M059J (cell line): ENCODE data around the gene OR51G2. TPM values are rescaled to one million over a fixed set of nuclear protein-coding genes. Genes with fewer than 3 reads are reported as not detected.
"Not testable (repeated sequence)": the region's sequence is repeated elsewhere in the genome, so short reads cannot be mapped to it uniquely, and the experiment has no call there.

Experiments used
- DNase-seq: peaks from one replicate; pipeline ENCODE4 v3.0.0-alpha.2; 2012; ENCODE audit warnings: low read depth
- total RNA-seq: library from RNA; depleted of rRNA; stranded (reverse); fragments of >200 nt; shearing (Covaris generic); gene quantifications from 2 replicates; pipeline ENCODE4 v1.2.3, GENCODE V29; 2014; rRNA removed

Gene OR51G2
- total RNA-seq = not detected in 2 replicates

- no peak for DNase-seq
These were observed at the start of gene OR51G2 for GRCh38 chr11:4919250-4919649. TSS of gene OR51G2 (minus strand) at chr11:4919350. CDS start at chr11:4915663, 3,687 bp downstream.

GRCh38 chr11:4962816-4963215, 43.7 kb upstream of the OR51G2 start:
- no peak for DNase-seq

GRCh38 chr11:4960877-4961276, 41.7 kb upstream of the OR51G2 start:
- no peak for DNase-seq

DNA sequence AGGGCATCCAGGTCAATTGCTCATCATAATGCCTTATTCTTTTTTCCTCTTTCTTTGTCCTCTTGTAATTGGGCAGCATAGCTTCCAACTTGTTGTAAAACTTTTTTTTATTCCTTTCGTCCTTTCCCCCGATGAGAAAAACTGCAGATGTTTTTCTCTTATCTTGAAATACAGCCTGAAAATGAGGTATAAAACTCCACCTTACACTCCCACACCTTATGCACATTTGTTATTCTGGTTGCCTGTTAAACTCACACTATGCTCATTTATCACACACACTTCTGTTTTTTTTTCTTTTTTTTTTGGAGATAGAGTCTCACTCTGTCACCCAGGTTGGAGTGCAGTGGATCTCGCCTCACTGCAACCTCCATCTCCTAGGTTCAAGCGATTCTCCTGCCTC, 38.2 kb upstream of the OR51G2 start:
- no peak for DNase-seq

DNA sequence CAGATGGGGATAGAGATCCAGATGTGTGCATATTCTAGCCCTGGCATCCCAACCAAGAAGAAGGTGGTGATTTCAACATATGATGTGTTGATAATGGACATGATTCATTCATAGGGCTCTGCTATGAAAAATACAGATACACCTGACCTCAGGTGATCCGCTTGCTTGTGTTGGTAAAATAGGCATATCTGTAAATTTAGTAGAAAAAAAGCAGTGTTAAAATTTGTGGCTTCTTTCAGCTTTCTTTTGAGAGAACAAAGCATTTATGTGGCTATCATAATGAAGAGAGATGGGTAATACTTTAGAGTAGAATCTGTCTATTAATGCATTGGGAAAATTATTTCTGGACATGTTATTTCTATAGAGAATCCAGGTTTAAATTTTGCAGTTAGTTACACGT, 36.5 kb upstream of the OR51G2 start, which contains the start of gene OR51A2:
Gene OR51A2, minus strand, starts transcription at position 101 of the 400 bp plus-strand sequence. Its CDS starts 0 bp downstream, at position 101.
- DNase-seq = not testable (repeated sequence)

DNA sequence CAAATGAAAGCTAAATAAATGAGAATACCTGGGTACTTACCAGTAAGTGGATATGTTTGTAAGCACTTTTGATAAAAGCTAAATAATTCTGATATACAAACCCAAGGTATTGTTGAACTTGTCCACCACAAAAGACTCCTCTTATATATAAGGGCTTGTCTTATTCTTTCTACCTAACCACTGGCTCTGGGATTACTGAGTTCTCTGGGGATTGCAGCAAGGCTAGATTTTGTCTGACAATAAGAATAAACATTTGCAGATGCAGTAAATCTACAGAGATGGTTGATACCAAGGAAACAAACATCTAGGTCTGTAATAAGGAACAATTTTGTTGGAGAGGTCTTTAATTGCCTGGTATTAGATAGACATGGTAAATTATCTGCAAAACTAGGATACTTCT, 28.4 kb upstream of the OR51G2 start, which contains the start of gene OR51A4:
Gene OR51A4, minus strand, starts transcription at position 101 of the 400 bp plus-strand sequence. CDS start 505 bp downstream, outside the sequence.
- DNase-seq = no peak

DNA sequence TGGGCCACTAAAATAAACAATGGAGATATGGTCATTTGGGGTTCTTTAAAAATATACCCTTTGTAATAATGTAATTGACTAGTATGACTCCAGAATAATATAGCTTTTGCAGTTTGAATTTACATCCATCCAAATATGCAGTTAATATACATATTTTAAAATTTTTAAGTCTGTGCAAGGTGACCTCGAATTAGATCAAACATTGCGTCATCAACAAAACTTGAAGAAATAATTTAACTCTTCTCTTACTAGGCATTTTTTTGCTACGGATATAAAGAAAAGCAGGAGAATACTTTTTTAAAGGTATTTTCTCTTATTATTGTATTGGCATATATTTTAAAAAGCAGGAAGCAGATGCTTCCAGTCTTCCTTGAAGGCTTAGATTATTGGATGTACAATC, 17.6 kb upstream of the OR51G2 start:
- no peak for DNase-seq

GRCh38 chr11:4932751-4933150, 13.6 kb upstream of the OR51G2 start:
- DNase-seq = no peak

GRCh38 chr11:4926608-4927007, 7.5 kb upstream of the OR51G2 start:
- no peak for DNase-seq

- no peak for DNase-seq
These were observed 5.1 kb upstream of the OR51G2 start, which contains the start of gene OR51G1 for GRCh38 chr11:4924239-4924638. TSS of gene OR51G1 (minus strand) at chr11:4924339. CDS start at chr11:4924339, 0 bp downstream.

GRCh38 chr11:4922304-4922703, 3.2 kb upstream of the OR51G2 start:
- no peak for DNase-seq

GRCh38 chr11:4921796-4922195, 2.6 kb upstream of the OR51G2 start:
- DNase-seq = no peak

DNA sequence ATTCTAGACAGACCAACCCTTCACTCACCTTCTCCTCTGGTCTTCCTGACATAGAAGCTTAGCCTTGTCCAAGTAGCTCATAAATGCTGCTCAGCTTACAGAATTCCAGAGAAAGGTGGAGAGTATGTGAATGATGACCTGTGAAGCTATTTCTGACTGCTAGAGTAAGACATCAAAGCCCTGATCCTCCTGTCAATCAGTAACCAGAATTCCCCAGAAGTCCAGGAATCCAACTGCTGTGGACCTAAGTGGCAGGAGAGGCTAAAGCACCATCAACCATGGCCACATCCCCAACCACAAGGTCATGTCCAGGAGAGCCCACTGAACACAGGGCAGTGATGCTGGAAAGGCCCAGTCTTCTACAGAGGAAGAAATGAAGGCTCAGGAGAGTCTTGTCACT, 2.6 kb downstream of the OR51G2 start:
- DNase-seq = no peak

- DNase-seq = no peak
These were observed 15.7 kb downstream of the OR51G2 start, which contains the start of gene OR51A7 for GRCh38 chr11:4903484-4903883. TSS of gene OR51A7 (plus strand) at chr11:4903783. CDS start at chr11:4907370, 3,587 bp downstream.

DNA sequence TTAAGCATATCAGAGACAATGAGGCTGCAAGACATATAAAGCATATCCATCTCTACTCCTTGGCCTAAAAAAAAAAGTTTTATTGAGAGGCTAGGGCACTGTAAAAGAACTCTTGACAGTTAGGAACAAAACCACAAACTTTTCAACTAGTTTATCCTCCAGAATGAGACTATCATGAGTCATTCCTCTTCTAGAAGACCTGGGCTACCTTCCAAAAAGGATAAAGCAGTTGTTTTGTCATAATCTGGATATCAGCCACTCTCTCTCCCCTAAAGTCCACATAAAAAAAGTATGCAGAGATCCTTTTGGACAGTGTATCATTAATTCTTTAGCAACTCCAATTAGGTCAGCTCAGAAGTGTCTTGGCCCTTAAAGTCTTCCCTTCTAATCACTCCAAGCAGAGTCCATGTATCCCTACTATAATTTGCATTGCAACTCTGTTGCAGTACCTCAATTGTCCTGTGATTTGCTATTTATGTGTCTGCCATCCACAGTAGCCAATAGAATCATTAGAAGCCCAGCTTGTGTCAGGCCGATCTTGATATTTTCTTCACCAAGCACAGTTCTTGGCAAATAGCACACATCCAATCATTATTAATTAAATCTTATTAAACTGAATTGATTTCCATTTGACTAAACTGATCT, 27.0 kb downstream of the OR51G2 start:
- DNase-seq = peak; percentile 93

GRCh38 chr11:4890279-4890678, 28.9 kb downstream of the OR51G2 start:
- DNase-seq = peak; percentile 3

- DNase-seq = no peak
These were observed 31.6 kb downstream of the OR51G2 start for GRCh38 chr11:4887591-4887990.

GRCh38 chr11:4886186-4886585, 33.0 kb downstream of the OR51G2 start:
- no peak for DNase-seq

DNA sequence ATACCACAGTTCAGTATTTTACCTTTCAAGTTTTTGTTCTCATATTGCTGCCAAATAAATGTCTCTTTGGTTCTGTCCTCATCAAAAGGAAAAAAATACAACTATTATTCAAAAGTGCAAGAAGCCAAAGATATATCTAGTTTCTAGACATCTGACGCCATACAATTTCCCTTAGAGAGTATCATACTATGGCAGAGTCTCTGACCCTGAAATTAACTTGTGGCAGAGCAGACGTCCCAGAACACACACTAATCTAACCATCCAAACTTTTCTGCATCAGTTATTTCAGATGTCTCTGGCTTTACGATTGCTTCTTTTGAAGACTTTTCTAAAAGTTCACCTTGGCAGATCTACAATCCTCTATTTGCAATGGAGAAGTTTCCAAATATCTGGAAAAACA, 34.8 kb downstream of the OR51G2 start:
- DNase-seq = no peak

GRCh38 chr11:4882543-4882942, 36.6 kb downstream of the OR51G2 start:
- no peak for DNase-seq

- no peak for DNase-seq
These were observed 37.2 kb downstream of the OR51G2 start, which contains the start of gene OR51T1 for GRCh38 chr11:4881860-4882500. TSS of gene OR51T1 (plus strand) at chr11:4881900. CDS start at chr11:4881900, 0 bp downstream.

DNA sequence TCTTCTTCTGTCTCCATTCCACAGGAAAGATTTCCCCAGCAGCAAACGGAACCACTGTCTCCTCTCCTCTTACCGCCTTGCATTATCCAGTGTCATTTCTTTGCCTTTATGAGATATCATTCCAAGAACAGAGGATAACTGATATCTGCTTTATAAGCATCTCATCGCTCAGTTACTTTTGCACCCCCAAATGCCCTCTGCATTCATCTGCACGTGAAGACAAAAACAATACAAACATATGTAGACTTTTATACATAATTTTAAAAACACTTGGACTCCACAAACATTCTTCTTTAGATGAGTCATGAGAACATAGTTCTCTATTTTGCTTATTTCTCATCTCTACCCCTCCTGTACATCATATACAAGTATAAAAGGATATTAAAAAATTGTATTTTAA, 38.0 kb downstream of the OR51G2 start:
- DNase-seq = no peak

GRCh38 chr11:4865855-4866254, 53.3 kb downstream of the OR51G2 start:
- no peak for DNase-seq
